Neural cell (in vitro differentiated cells): ENCODE data around the gene KCNT1.

Source experiments
- EP300 ChIP-seq: fragments of 450-650 bp; conservative IDR thresholded peaks from 2 replicates; pipeline ENCODE4 v1.6.1; 2014; ENCODE audit warnings: antibody characterized with exemption, mild to moderate bottlenecking, moderate library complexity; ENCODE audit not compliant: poor library complexity, severe bottlenecking
- EZH2 ChIP-seq: fragments of 200-600, 300-800 bp; shearing (Covaris generic), sonication (generic); IDR thresholded peaks from 2 replicates; pipeline ENCODE4 v1.6.1; 2014; ENCODE audit warnings: antibody characterized with exemption, low read length, borderline replicate concordance, mild to moderate bottlenecking; ENCODE audit not compliant: insufficient read depth, poor library complexity, severe bottlenecking
- POLR2AphosphoS5 ChIP-seq: IDR thresholded peaks from 2 replicates; pipeline ENCODE4 v1.6.1; 2012
- SMC3 ChIP-seq: fragments of 450-650 bp; conservative IDR thresholded peaks from 2 replicates; pipeline ENCODE4 v1.6.1; 2014; ENCODE audit warnings: antibody characterized with exemption, mild to moderate bottlenecking, moderate library complexity; ENCODE audit not compliant: poor library complexity
- TF ChIP-seq, protein P1 (sequence below): fragments of 450-650 bp; IDR thresholded peaks from 2 replicates; pipeline ENCODE4 v1.5.1; 2014; ENCODE audit warnings: antibody characterized with exemption, mild to moderate bottlenecking, moderate library complexity; ENCODE audit not compliant: poor library complexity, severe bottlenecking
- TF ChIP-seq, protein P2 (sequence below): IDR thresholded peaks from 2 replicates; pipeline ENCODE4 v1.6.1; 2012; ENCODE audit warnings: borderline replicate concordance

- TF ChIP-seq, protein P1, sequence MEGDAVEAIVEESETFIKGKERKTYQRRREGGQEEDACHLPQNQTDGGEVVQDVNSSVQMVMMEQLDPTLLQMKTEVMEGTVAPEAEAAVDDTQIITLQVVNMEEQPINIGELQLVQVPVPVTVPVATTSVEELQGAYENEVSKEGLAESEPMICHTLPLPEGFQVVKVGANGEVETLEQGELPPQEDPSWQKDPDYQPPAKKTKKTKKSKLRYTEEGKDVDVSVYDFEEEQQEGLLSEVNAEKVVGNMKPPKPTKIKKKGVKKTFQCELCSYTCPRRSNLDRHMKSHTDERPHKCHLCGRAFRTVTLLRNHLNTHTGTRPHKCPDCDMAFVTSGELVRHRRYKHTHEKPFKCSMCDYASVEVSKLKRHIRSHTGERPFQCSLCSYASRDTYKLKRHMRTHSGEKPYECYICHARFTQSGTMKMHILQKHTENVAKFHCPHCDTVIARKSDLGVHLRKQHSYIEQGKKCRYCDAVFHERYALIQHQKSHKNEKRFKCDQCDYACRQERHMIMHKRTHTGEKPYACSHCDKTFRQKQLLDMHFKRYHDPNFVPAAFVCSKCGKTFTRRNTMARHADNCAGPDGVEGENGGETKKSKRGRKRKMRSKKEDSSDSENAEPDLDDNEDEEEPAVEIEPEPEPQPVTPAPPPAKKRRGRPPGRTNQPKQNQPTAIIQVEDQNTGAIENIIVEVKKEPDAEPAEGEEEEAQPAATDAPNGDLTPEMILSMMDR: no peak
- TF ChIP-seq EZH2 (no peak), SMC3 (no peak), EP300 (no peak), POLR2AphosphoS5 (no peak)
- TF ChIP-seq, protein P2, sequence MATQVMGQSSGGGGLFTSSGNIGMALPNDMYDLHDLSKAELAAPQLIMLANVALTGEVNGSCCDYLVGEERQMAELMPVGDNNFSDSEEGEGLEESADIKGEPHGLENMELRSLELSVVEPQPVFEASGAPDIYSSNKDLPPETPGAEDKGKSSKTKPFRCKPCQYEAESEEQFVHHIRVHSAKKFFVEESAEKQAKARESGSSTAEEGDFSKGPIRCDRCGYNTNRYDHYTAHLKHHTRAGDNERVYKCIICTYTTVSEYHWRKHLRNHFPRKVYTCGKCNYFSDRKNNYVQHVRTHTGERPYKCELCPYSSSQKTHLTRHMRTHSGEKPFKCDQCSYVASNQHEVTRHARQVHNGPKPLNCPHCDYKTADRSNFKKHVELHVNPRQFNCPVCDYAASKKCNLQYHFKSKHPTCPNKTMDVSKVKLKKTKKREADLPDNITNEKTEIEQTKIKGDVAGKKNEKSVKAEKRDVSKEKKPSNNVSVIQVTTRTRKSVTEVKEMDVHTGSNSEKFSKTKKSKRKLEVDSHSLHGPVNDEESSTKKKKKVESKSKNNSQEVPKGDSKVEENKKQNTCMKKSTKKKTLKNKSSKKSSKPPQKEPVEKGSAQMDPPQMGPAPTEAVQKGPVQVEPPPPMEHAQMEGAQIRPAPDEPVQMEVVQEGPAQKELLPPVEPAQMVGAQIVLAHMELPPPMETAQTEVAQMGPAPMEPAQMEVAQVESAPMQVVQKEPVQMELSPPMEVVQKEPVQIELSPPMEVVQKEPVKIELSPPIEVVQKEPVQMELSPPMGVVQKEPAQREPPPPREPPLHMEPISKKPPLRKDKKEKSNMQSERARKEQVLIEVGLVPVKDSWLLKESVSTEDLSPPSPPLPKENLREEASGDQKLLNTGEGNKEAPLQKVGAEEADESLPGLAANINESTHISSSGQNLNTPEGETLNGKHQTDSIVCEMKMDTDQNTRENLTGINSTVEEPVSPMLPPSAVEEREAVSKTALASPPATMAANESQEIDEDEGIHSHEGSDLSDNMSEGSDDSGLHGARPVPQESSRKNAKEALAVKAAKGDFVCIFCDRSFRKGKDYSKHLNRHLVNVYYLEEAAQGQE: no peak
These were observed 64.3 kb downstream of the KCNT1 start for GRCh38 chr9:135766251-135766650.
